CD4-positive, alpha-beta T cell treated with Interleukin-17A for 4 hours (primary cell): ENCODE data around the gene NDUFB4.

Experiments
- DNase-seq: peaks from one replicate; pipeline ENCODE4 v3.0.0-alpha.2; 2020; ENCODE audit warnings: mixed read lengths

Gene NDUFB4

DNA sequence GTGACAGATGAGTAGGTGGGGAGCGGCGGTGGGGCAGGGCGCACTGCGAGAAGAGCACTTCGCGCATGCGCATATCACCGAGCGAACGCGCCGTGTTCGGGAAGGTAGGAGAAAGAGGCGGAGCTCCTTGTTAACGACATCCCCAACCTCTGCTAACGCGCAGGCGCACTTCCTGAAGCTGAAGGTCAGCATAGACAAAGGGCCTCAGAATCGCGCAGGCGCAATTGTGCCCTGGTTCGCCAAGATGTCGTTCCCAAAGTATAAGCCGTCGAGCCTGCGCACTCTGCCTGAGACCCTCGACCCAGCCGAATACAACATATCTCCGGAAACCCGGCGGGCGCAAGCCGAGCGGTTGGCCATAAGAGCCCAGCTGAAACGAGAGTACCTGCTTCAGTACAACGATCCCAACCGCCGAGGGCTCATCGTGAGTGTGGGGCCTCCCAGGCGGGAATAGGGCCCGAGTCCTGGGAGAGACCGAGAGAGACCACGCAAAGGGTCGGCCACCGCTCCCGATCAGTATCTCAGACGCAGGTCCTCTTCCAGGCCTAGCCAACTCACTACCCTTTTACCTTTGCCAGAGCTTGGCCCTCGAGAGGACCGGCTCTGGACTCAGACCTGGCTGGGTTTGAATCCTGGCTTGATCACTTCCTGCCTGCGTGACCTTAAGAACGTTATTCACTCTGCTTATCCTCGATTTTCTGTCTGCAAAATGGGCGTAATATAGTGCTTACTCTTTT lies at the start of gene NDUFB4:
Gene NDUFB4 (plus strand): TSS at position 221 of the 737 bp plus-strand sequence. CDS start 24 bp downstream, at position 245.
- DNase-seq, result peak; percentile 98

DNA sequence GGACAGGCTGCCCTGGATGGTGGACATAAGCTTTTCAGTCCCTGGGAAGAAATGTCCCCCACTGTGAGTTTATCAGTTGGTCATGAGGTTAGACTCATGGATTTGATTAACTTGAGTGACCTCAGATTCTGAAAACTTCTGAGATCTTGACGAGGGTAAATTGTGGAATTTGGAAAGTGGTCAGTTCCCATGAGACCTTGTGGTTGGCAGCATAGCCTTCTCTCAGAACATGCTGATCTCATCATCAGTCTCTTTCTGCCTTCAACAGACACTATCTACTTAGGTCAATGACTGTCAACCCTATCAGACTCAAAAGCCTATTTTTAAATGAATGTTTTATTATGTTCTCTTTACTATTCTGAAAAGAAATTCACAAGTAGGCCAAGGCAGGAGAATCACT lies 45.6 kb upstream of the NDUFB4 start:
- no peak for DNase-seq

DNA sequence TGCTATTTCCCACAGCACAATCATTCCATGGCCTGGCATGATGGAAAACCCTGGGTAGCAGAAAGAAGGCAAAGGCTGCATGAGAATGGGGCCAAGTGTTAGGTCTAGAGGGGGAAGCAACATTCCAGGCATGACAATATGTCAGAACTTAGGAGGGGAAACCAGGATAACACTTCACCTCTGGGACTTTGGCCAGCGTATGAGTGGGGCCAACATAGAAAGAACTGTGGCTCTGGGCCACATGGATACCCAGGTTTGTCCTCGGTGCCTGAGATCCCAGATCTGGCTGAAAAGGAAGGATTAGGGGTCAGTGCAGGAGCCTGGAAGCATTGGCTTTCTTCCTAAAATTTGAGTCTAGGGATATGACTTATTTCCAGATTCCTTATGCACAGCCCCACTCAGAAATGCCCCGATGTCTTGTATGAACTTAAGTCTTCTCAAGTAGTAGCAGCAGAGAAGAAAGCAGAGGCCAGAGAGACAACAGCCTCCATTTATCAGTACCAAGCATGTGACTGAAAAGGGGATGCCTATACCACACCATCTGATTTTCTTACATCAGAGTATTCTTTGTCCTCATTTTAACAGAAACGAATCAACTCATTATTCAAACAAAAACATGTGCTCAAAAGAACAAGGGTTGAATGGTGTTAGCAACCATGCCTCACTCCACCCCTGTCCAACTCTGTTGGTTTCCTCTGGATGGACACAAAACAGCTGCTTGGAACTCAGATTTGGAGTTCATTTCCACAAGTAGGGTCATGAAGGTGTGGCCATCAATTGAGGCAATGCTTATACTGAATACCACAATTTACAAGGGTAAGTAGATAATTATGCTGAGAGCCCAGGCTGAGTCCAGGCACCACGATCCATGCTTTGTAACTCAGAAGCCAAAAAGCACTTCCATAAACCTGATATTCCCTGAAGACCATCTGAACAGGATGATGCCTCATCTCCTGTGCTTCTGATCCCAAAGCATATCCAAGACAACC lies 43.7 kb upstream of the NDUFB4 start:
- DNase-seq, result no peak

DNA sequence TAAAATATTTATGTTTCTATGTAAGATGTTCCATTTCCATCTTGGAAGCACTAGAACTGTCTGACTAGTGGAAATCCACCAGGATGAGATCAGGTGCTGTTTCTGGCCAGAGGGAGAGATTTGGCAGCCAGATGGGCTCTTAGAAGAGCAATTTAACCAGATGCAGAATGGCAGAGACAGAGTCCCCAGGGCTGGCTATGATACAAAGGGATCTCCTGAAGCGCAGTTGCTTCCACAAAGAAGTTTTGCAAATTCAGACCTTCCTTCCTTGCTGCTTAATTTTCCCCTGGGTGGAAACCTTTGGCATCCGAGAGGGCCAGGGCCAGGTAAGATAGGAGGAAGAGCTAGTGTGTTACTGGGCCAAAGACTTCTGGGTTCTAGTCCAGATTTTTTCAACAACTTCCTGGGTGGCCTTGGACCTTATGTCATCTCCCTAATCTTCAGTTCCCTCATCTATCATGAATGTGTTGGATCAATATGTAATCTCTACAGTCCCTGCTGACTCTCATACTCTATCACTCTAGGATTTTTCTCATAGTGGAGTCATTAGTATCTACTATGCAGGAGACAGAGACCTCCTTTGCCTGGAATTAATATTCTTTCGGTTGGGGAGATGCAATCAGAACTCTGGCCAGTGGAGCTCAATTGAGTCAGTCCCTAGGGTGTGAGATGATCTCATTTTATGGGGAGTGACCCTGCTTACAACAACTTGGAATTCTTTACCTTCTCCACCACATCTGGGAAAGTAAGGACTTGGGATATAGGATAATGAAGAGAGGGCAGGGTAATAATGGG lies 41.1 kb upstream of the NDUFB4 start:
- no peak for DNase-seq

DNA sequence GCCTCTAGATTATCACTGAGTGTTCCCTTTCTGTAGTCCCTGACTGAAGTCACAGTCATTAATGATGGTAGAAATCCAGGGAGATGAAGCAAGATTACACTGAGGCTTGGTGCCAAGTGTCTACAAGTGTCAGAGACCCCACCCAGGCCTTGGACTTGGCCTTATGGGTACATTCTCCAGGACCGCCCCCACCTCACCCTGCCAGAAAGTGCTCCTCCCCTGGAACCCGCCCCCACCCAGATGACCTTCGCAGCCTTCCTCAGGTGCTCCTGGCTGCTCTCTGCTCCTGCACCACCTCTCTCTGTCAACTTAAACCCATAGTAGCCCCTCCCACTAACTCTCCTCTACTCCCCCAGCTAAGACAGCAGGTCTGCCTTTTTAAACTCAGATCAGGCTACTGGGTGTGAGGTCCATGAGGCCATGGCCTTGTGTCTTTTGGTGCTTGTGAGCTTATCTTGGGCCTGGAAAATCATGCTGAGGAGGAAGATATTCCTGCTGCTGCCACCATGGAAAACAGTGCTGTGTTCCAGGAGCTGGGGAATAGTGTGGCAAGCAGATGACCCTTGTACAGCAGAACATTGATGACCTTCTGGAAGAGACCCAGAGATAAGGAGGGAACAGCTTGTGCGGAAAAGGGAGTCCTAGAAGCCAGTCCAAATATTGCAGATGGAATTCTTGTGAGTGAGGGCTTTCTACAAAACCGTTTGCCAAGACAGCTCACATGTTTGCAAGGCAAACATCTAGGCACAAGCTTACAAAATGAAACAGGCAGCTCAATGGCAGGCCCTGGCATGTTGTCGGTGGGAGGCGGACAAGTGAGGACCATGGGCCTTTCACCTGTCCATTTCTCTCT lies 40.3 kb upstream of the NDUFB4 start:
- DNase-seq, result no peak

DNA sequence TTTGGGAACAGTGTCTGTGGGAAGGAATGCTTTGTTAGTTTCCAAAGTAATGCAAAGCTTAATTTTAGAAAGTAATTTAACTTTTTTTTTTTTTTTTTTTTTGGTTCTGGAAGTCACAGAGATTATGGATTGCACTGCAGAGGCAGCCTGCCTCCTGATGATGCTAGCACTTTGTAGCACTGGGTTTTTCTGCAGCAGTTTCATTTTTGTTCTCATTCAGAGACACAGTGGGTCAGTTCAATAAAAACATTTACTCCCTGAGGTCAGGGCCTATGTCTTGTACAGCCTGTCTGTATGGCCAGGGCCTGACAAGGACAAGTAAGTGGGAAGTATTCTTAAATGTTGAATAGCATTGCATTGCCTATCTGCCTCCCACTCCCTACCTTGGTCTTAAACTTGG lies 39.0 kb upstream of the NDUFB4 start:
- DNase-seq, result no peak

DNA sequence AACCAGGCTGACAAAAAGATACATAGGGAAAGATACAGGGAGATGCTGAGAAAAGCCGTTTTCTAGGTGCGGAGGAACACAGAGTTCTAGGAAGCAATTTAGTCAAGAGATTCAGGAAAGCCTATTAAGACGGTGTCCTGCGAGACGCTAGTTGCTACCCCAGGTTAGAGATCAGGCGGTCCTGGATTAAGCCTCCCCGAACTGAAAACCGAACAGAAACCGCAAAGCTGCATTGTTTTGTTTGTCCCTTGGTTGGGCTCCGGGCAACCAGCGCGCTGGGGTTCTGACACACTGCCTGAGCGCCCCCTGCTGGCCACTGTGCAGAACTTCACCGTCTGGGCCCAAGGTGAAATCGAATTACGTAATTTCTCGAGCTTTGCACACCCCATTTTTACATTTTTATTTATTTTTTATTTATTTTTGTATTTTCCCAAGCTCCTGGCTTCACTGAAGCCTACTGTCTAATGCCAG lies 37.3 kb upstream of the NDUFB4 start:
- peak; percentile 91 for DNase-seq

DNA sequence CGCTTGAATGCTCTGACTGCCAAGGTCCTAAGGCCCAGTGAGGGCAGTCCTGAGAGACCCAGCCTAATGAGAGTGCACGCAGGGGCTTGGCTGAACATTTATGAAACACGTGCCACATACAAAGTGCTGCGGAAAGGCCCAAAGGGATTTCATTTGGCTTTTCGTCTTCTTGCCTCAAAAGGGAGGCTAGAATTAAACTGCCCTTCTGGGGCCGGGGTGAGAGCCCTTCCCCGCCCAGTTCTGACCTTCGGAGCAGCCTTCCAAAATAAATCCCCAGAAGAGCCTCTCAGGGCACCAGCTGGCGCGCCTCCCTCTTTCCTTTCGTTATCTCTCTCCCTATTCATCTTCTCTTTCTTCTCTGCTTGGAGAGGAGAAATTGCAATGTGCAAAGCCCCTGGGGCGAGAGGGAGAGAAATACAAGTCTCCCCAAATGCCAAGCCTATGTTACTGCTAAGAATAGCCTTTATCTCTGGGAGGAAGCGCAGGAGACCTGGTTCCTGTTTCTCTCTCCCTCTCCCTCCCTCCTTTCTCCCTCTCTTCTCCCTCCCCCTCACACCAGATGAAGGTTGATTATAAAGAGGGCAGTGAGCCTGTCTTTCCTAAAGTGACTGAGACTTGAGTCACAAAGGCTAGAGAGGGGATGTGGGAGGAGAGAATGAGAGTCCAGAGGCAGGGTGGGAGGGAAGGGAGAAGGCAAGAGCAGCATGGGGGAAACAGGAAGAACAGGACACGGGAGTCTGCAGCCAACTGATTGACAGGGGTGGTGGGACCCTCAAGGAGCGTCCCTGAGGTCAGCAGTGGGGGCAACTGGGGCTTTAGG lies 36.7 kb upstream of the NDUFB4 start:
- DNase-seq, result no peak

DNA sequence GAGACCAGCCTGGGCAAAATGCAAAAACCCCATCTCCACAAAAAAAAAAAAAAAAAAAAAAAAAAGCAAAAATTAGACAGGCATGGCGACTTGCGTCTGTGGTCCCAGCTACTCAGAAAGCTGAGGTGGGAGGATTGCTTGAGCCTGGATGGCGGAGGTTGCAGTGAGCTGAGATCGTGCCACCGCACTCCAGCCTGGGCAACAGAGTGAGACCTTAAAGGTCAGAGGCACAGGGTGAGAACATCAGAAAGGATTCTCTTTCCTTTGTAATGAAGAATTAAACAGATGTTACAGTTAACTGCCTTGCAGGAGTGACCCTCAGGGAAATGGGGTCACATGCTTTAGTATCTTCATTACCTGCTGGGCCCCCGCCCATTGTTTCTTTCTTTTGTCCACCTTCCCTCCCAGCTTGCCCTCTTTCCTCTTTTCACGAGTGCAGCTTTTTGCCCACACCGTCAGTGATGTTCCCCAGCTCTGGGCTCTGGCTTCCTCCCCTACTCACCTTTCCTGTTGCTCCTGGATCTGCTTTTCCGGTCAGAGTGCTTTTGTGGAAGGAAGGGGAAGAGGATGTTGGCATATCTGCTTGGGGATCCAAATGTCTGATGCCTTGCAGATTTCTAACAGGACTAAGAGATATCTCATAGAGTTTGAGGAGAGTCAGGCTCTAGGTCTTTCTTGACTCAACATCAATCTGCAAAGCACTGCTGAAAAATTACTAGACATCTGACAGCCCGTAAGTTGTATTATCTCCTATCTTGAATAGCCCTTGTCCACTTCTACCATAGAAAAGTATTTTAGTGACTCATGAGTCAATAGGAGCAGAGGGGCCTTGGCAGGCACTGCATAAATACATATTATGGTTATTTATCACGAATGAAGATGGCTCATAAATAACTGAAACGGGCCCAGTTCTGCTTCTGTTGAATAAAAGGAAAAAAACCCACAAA lies 35.6 kb upstream of the NDUFB4 start:
- DNase-seq, result no peak

DNA sequence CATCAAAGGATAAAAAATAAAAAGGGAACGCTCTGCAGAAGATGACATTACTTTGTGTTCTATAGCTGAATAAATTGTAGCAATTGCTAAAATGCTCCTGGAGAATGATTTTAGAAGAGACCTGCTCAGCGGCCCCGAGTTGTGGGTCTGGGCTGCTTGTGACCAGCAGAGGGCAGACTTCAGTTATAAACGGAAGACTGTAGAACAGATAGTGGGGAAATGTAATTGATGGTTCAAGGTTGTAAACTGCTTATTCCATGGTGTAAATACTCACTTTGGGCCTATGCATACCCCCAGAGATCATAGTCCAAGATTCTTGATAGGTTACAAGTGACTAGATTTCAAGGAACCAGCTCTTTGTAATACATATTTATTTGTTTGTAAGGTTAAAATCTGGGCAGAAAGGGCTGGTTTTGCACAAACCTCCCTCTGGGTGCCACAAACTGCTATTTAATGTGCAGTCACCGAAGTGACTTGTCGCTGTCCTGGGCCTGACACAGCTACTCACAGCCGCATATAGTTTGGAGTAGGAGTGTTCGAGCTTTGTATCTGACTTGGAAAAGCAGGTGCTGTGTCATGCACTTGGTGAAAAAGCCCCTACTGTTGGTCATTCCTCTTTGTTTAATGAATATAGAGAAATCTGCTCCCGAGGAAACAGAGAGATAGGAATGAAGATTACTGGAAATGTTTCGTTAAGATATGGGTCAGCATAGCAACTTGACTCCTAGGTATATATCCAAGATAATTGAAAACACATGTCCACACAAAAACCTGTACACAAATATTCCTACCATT lies 34.7 kb upstream of the NDUFB4 start:
- peak; percentile 77 for DNase-seq

DNA sequence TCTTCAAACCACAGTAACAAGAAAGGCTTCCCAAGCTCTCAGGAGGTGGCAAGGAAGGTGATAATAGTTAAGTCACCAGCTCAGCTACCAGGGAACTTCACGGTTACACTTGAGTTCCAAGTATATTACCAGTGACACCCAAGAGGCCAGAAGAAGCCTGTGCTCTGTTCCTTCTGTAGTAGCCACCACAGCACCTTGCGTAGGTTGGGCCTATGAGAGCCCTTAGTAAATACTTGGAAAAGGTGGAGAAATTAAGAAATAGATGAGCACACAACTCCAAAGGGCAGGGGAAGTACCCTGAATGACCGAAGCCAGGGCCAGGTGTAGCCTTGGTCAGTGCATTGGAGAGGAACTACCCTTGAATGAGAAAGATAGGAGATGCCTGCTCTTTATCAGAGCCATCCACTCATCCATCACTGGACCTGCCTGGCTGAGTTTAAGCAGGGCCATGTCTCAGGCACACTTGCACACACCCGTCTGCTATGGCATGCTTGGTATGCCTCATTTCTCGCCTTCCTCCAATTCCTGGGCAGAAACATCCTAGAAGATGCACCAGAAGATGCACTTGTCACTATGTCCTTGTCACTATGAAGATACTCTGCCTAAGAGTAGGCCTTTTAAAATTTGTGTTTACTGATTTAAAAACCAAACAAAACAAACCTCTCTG lies 32.6 kb upstream of the NDUFB4 start:
- no peak for DNase-seq

DNA sequence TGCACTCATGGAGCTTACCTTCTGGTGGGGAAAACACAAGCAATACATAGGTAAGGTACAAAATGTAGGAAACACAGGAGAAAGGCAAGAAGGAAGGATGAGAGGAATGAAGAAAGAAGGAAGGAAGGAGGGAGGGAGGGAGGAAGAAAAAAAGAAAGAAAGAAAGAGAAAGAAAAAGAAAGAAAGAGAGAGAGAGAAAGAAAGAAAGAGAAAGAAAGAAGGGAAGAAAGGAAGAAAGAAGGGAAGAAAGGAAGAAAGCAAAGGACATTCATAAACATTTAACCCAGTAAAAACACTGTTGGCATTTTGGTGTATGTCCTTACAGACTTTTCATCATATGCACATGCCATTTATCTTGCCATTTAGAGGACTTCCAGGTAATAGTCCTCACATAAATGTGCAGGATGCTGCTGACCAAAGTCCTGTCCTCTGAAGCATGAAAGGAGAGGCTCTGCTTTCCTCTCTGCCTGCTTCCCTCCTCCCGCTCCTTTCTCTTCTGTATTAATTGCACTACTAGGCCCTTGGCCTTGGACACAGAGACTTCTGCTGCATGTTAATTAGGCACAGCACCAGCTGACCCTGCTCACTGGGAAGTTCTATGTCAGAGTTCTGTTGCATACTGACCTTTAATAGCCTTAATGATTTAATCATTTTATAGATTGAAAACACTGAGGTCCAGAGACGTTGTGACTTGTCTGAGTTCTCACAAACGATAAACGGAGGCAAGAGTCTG lies 29.7 kb upstream of the NDUFB4 start:
- DNase-seq, result no peak

DNA sequence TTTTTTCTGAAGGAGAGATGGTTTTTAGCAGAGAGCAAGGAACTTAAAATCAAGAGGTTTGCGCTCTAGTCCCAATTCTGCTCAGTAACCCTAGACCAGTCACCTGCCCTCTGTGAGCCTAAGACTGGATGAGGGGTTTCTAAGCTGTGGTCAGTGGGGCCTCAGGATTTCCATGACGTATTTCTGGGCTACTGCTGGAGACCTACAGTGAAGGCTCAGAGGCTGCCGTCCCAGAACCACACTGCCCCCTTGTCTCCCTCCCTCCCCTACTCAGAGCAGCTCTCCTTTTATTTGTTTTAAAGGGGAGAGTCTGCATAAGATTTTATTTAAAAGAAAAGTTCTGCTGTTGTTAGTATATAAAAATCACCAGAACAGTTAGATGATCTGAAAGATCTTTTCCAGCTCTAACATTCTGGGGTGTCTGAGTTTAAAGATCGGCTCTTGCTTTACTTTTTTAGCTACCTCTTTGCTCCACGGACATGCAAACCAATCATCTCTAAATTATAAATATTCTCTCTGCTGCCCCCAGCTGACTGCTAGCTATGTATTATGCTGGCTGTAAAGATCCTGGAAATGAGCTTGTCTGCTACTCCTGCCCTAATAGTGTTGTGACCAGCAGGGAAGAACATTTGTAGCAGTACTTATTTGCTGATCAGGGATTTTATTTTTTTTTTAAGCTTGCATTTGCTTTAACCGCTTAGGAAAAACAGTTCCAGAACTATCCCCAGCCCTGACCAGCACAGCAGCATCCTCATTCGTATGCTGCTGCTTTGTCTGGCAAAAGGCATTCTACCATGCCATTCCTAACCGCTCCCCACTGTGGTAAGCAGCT lies 28.6 kb upstream of the NDUFB4 start:
- no peak for DNase-seq

DNA sequence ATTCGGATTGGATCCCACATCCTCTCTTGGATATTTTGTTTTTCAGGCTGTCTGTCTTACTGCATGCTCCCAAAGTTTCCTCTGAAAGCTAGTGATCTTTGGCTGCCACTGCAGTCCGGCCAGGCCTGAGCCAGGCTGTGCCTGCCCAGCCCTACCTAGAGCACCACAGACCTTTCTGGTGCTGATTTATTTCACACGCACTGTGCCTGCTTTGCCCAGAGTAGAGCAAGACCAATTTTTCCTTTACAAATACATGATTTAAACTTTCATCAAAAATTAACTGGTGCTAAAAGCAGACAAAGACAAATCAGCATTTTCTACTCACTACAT lies 28.0 kb upstream of the NDUFB4 start:
- DNase-seq, result no peak

DNA sequence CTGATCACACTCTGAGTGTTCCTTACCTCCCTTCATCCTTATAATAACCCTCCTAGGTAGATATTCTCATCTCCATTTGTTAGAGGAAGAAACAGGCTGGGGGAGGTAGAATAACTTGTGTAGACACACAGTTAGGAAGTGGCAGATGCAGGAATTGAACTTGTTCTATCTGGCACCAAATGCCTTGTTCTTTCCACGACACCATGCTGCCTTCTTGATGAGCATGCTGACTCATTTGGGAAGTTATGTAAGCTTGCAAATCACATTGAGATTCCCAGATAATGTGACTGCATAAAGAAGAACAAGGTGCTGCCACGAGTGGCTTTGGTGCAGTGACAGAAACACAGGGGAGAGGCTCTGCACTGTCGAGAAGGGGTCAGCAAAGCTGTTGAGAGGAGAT lies 27.5 kb upstream of the NDUFB4 start:
- DNase-seq, result no peak

DNA sequence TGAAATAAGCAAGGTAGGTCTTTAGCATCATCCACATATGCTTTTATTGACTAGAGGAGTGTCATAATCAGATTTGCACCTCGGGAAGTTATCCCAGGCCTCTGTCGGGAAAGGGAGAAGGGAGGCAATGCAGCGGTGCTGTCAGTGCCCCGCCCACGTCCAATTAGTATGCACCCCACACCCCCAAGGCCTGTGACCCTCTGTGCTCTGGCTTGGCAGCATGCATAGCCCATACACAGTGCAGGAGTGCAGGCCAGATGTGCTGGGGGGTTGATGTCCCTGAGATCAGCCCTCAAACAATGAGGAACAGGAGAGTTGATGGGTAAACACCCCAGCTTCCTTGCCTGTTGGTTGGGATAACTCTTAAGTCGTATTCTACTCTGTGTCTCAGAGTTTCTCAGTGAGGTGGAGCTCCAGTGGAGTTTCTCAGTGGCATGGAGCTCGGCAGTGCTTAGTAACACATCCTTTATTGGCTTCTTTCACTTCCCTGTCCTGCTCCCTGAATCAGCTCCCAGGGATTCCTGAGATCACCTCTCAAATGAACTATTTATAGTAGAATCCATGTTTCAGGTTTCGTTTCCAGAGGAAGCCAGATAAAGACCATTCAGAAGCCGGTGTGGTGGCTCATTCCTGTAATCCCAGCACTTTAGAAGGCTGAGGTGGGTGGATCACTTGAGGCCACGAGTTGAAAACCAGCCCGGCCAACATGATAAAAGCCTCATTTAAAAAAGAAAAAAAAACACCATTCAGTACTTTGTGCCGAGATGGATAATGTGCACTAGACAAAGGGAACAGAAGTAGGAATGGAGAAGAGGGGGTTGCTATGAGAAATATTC lies 26.7 kb upstream of the NDUFB4 start:
- no peak for DNase-seq
